ENCODE measurements around the gene REEP5. TPM values are rescaled to one million over a fixed set of nuclear protein-coding genes. Genes with fewer than 3 reads are reported as not detected.

Gene REEP5
- total RNA-seq, 1 donor from 2014 or later = 96.4 TPM

DNA sequence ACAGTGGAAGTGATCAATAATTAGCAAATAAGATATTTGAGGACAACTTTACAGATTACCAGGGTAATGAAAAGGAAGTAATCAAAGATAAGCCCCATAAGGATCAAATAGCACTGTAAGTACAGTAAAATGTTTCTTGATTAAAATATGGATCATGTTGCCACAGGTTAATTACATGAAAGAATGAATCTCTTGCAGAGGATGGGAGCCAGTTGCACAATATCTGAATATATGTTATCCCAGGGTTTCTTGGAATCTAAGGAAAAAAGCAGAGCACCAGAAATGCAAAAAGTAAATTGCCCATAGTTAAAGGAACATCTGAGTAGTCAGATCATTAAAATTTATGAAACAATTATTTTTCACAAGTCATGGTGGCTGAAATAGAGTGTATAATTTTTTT lies 74.7 kb downstream of the REEP5 start:
- intact Hi-C loops (cut with DNase I) = no loop called here
- no peak for DNase-seq

DNA sequence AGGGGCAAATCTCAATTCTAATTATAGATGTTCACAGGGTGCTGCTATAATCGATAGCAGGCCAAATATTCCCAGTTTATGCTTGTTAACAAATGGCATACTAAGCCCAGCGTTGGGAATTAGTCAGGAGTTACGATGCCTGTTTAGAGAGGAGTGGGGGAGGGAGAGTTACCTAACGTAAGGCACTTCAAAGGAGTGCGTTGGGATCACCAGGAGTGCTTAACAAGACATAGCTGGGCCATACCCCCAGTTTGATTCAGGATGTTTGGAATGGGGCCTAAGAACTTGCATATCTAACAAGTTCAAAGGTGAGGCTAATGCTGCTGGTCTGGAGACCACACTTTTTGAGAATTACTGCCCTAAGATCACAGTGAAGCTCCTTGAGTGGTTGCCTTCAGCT lies 75.5 kb downstream of the REEP5 start:
- no peak overlapping the region for H3K27ac ChIP-seq
- H3K4me3 ChIP-seq = no peak overlapping the region
- H3K4me1 ChIP-seq = no peaks in the 10 kb centered on the region
- no peaks in the 10 kb centered on the region for H3K27me3 ChIP-seq (ENCODE audit: low read depth)
- H3K9me3 ChIP-seq = no peaks in the 10 kb centered on the region
- DNase-seq = no peak
- ATAC-seq = no peak
- intact Hi-C loops (cut with DNase I) = no loop called here
- no peaks in the 10 kb centered on the region for H3K36me3 ChIP-seq
- TF ChIP-seq, protein P1, sequence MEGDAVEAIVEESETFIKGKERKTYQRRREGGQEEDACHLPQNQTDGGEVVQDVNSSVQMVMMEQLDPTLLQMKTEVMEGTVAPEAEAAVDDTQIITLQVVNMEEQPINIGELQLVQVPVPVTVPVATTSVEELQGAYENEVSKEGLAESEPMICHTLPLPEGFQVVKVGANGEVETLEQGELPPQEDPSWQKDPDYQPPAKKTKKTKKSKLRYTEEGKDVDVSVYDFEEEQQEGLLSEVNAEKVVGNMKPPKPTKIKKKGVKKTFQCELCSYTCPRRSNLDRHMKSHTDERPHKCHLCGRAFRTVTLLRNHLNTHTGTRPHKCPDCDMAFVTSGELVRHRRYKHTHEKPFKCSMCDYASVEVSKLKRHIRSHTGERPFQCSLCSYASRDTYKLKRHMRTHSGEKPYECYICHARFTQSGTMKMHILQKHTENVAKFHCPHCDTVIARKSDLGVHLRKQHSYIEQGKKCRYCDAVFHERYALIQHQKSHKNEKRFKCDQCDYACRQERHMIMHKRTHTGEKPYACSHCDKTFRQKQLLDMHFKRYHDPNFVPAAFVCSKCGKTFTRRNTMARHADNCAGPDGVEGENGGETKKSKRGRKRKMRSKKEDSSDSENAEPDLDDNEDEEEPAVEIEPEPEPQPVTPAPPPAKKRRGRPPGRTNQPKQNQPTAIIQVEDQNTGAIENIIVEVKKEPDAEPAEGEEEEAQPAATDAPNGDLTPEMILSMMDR (IDR thresholded peaks at IDR 0.05) = no peak

More for the DNA sequence above, 74.7 kb downstream of the REEP5 start:
- H3K4me1 ChIP-seq = no peaks in the 10 kb centered on the region
- no peak for ATAC-seq
- no peaks in the 10 kb centered on the region for H3K27me3 ChIP-seq (ENCODE audit: low read depth)
- TF ChIP-seq, protein P1 (IDR thresholded peaks at IDR 0.05) = no peak
- no peaks in the 10 kb centered on the region for H3K36me3 ChIP-seq
- H3K27ac ChIP-seq = no peak overlapping the region
- H3K4me3 ChIP-seq = no peak overlapping the region
- H3K9me3 ChIP-seq = no peaks in the 10 kb centered on the region

DNA sequence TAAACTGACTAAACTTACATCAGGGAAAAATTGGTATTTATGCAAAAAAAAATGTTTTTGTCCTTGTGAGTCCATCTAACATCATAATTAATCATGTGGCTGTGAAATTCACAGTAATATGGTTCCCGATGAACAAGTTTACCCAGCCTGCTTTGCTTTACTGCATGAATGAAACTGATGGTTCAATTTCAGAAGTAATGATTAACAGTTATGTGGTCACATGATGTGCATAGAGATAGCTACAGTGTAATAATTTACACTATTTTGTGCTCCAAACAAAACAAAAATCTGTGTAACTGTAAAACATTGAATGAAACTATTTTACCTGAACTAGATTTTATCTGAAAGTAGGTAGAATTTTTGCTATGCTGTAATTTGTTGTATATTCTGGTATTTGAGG lies 77.5 kb downstream of the REEP5 start:
- H3K9me3 ChIP-seq = no peaks in the 10 kb centered on the region
- no peak overlapping the region for H3K27ac ChIP-seq
- peaks cover 4% of the 10 kb centered on the region for H3K36me3 ChIP-seq
- no peaks in the 10 kb centered on the region for H3K27me3 ChIP-seq (ENCODE audit: low read depth)
- H3K4me1 ChIP-seq = no peaks in the 10 kb centered on the region
- H3K4me3 ChIP-seq = no peak overlapping the region
- TF ChIP-seq, protein P1 (IDR thresholded peaks at IDR 0.05) = no peak
- no peak for ATAC-seq
- no peak for DNase-seq
- intact Hi-C loops (cut with DNase I) = no loop called here

DNA sequence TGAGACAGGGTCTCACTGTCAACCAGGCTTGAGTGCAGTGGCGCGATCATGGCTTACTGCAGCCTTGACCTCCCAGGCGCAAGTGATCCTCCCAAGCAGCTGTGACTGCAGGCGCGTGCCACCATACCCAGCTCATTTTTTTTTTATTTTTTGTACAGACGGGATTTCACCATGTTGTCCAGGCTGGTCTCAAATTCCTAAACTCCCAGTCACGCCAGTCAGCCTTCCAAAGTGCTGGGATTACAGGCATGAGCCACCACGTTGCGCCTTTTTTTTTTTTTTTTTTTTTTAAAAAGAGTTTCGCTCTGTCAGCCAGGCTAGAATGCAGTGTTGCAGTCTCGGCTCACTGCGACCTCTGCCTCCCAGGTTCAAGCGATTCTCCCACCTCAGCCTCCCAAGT lies 88.1 kb downstream of the REEP5 start:
- DNase-seq = no peak
- H3K27ac ChIP-seq = no peak overlapping the region
- no peaks in the 10 kb centered on the region for H3K4me1 ChIP-seq
- intact Hi-C loops (cut with DNase I) = no loop called here
- H3K4me3 ChIP-seq = no peak overlapping the region
- no peaks in the 10 kb centered on the region for H3K9me3 ChIP-seq
- no peak for ATAC-seq
- H3K36me3 ChIP-seq = peaks cover 73% of the 10 kb centered on the region
- TF ChIP-seq, protein P1 (IDR thresholded peaks at IDR 0.05) = no peak
- H3K27me3 ChIP-seq (ENCODE audit: low read depth) = no peaks in the 10 kb centered on the region

DNA sequence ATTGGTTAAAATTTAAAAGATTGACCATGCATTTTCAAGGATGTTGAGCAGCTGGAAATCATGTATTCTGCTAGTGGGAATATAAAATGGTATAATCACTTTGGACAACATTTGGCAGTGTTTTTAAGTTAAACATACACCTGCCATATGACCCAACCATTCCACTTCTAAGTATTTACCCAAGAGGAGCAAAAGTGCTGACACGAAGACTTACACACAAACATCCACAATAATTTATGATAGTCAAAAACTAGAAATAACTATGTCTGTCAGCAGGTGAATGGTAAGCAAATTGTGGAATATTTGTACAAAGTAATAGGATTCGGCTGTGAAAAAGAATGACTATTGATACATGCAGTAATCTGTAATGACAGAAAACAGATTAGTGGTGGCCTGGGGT lies 91.6 kb downstream of the REEP5 start:
- TF ChIP-seq, protein P1 (IDR thresholded peaks at IDR 0.05) = no peak
- Histone ChIP-seq H3K27ac (no peak overlapping the region), H3K9me3 (no peaks in the 10 kb centered on the region), H3K4me1 (no peaks in the 10 kb centered on the region), H3K36me3 (peaks cover 86% of the 10 kb centered on the region), H3K27me3 (ENCODE audit: low read depth) (no peaks in the 10 kb centered on the region), H3K4me3 (no peak overlapping the region)
- DNase-seq = no peak
- ATAC-seq = no peak
- intact Hi-C loops (cut with DNase I) = no loop called here

Other genes with a start within 250 kb of the REEP5 start
- gene APC, start 184.3 kb downstream of the REEP5 start, total RNA-seq = 47.7 TPM
- 29.5 TPM for gene SRP19, start 60.9 kb downstream of the REEP5 start, total RNA-seq
- 77.8 TPM for gene DCP2, start 54.6 kb upstream of the REEP5 start, total RNA-seq

Data from lower lobe of right lung (tissue), 2 donors.